Pancreas (tissue), 10 donors: Measurements from ENCODE around the gene ITGA8. TPM values are rescaled to one million over a fixed set of nuclear protein-coding genes. Genes with fewer than 3 reads are reported as not detected.
"Not testable (repeated sequence)": the region's sequence is repeated elsewhere in the genome, so short reads cannot be mapped to it uniquely, and the experiment has no call there.

Experiments used
- ATAC-seq, 4 donors: fragments of 200-7000 bp; cut with Tn5 transposase; one replicate each; pipeline versions ENCODE4 v1.8.0 to v1.9.1; 2020; ENCODE audit warnings: mild to moderate bottlenecking in 4 of 4, moderate library complexity in 4 of 4
- DNase-seq, 6 donors: peaks; one replicate each; pipeline ENCODE4 v3.0.0-alpha.2; 2020
- FAIRE-seq: peaks from 2 replicates; lab custom pipeline; 2012; peaks lifted over from hg19 to GRCh38; lab: Jason Lieb, UNC
- H3K27ac ChIP-seq, 4 donors: fragments of 200-600 bp; sonication (generic); 1 replicate in 3 of 4; 2 replicates in 1 of 4; pipeline versions ENCODE4 v1.5.0 to v1.8.0; 2020
- H3K27me3 ChIP-seq, 4 donors: fragments of 200-600 bp; one replicate each; pipeline ENCODE4 v1.8.0; 2021
- H3K36me3 ChIP-seq, 3 donors: fragments of 200-600 bp; sonication (generic) in 1 of 3; one replicate each; pipeline versions ENCODE4 v1.5.0 to v1.8.0; 2020 to 2021
- H3K4me1 ChIP-seq, 3 donors: fragments of 200-600 bp; one replicate each; pipeline ENCODE4 v1.8.0; 2021
- H3K4me3 ChIP-seq, 4 donors: fragments of 200-600 bp; sonication (generic) in 2 of 4; one replicate each; pipeline versions ENCODE4 v1.5.0 to v1.8.0; 2020 to 2021
- H3K9me3 ChIP-seq, 4 donors: fragments of 200-600 bp; one replicate each; pipeline ENCODE4 v1.8.0; 2021
- CTCF ChIP-seq, 4 donors: fragments of 200-600 bp; sonication (generic) in 3 of 4; IDR thresholded peaks; one replicate each; pipeline versions ENCODE4 v1.5.0 to v1.8.0; 2021; ENCODE audit warnings: antibody characterized with exemption in 4 of 4
- WGBS, 2 donors: extraction: QIAGEN DNeasy Blood & Tissue Kit; methylation state at CpG; one replicate each; pipeline ENCODE4 v1.1.7; 2013; 5-methylcytosine and 5-hydroxymethylcytosine counted together
- intact Hi-C, 3 donors: fragments of 100-400 bp; cut with DNase I; formaldehyde crosslinking; loops; one replicate each; pipeline versions ENCODE4 v1.11.1 to v1.14.2; 2022
- polyA plus RNA-seq, 2 donors: library from polyadenylated mRNA; stranded (reverse); fragments of 200-250 nt; gene quantifications; one replicate each; pipeline ENCODE4 v1.2.3, GENCODE V29; 2013
- total RNA-seq, 6 donors: library from RNA; stranded (reverse); fragmentation: NEBNext Ultra II Directional in 4 of 6; extraction: Animal tissue kit (Norgen Biotek cat#: 25700) in 4 of 6; gene quantifications; one replicate each; pipeline versions ENCODE4 v1.2.1 to v1.2.4, GENCODE V29; 2021 to 2023
- donor health status: healthy with polysubstance abuse.
- donor health status: DM: no; HTN: no; CAD: no; lungs with moderate emphysema.
- donor health status: DM: no; HTN: no; CAD: no.
- donor health status: control.
- donor health status: control.
- donor health status: Bipolar disorder and iron deficiency.
- donor health status: DM: yes; HTN: yes; CAD: no.
- donor health status: DM: no; HTN: no; CAD: no.
- donor health status: DM: no; HTN: no; CAD: no.
- donor health status: DM: yes; HTN: yes; CAD: no.

Gene ITGA8
- total RNA-seq (under 1 TPM; 0.12 to 0.79 (median 0.34) TPM), polyA plus RNA-seq (1 to 10 TPM; 1.0 to 1.1 TPM)

GRCh38 chr10:15719899-15720634 lies at the start of gene ITGA8:
Gene ITGA8 (minus strand): TSS chr10:15719922. CDS start chr10:15719771, 151 bp downstream.
- FAIRE-seq (no peak), DNase-seq (no peak), ATAC-seq (peak in 1 of 4 donors; percentile 29)
- no peaks in the 10 kb centered on the region for H3K4me1 ChIP-seq
- intact Hi-C loops: loop anchor here in 2 of 3 donors (10.0 kb wide), 1 partner anchor 285 kb away; no protein-coding TSS in a partner anchor
- no peak for TF ChIP-seq CTCF (IDR thresholded peaks at IDR 0.05)
- WGBS, 2 donors: 13 to 14% methylated on average over 33 of the region's 33 CpGs
- no peaks in the 10 kb centered on the region for H3K9me3 ChIP-seq
- no peaks in the 10 kb centered on the region for H3K36me3 ChIP-seq
- peak within 1 kb of the TSS in 2 of 4 donors; percentile 18 to 27 for H3K4me3 ChIP-seq
- H3K27me3 ChIP-seq: peaks cover 0 to 21% (median 8%) of the 10 kb centered on the region in 4 donors
- no peak within 1 kb of the TSS for H3K27ac ChIP-seq

GRCh38 chr10:15764892-15765454 lies 45.3 kb upstream of the ITGA8 start:
- no peaks in the 10 kb centered on the region for H3K4me1 ChIP-seq
- no peaks in the 10 kb centered on the region for H3K9me3 ChIP-seq
- WGBS, 2 donors: 66 to 86% methylated on average over 2 of the region's 2 CpGs
- DNase-seq: no peak
- FAIRE-seq: no peak
- H3K36me3 ChIP-seq: no peaks in the 10 kb centered on the region
- no peak for TF ChIP-seq CTCF (IDR thresholded peaks at IDR 0.05)
- intact Hi-C loops: no loop called here
- H3K27ac ChIP-seq: no peak overlapping the region
- no peak overlapping the region for H3K4me3 ChIP-seq
- H3K27me3 ChIP-seq: no peaks in the 10 kb centered on the region
- no peak for ATAC-seq

- intact Hi-C loops: no loop called here
- TF ChIP-seq CTCF (IDR thresholded peaks at IDR 0.05): no peak
- Histone ChIP-seq H3K4me3 (no peak overlapping the region), H3K4me1 (no peaks in the 10 kb centered on the region), H3K27me3 (no peaks in the 10 kb centered on the region), H3K27ac (no peak overlapping the region), H3K9me3 (no peaks in the 10 kb centered on the region), H3K36me3 (no peaks in the 10 kb centered on the region)
- WGBS, 2 donors: 83 to 86% methylated on average over 8 of the region's 8 CpGs
- DNase-seq (no peak), ATAC-seq (no peak), FAIRE-seq (no peak)
These were observed 43.3 kb upstream of the ITGA8 start for GRCh38 chr10:15763006-15763405.

GRCh38 chr10:15762239-15762638 lies 42.5 kb upstream of the ITGA8 start:
- H3K4me1 ChIP-seq, H3K9me3 ChIP-seq, DNase-seq, H3K36me3 ChIP-seq, intact Hi-C loops, FAIRE-seq, H3K27me3 ChIP-seq, H3K4me3 ChIP-seq, H3K27ac ChIP-seq, ATAC-seq: not testable (repeated sequence)
- 82 to 84% methylated on average over 5 to 6 of the region's 6 CpGs for WGBS, 2 donors

- H3K4me3 ChIP-seq, H3K9me3 ChIP-seq, DNase-seq, H3K4me1 ChIP-seq, H3K27ac ChIP-seq, ATAC-seq, intact Hi-C loops, H3K36me3 ChIP-seq, FAIRE-seq, H3K27me3 ChIP-seq: not testable (repeated sequence)
- WGBS, 2 donors: 93 to 94% methylated on average over 2 of the region's 4 CpGs
These were observed 41.5 kb upstream of the ITGA8 start for GRCh38 chr10:15761224-15761623.

GRCh38 chr10:15760681-15761080 lies 41.0 kb upstream of the ITGA8 start:
- no peak for TF ChIP-seq CTCF (IDR thresholded peaks at IDR 0.05)
- Histone ChIP-seq H3K36me3 (no peaks in the 10 kb centered on the region), H3K4me3 (no peak overlapping the region), H3K27me3 (no peaks in the 10 kb centered on the region), H3K27ac (no peak overlapping the region), H3K4me1 (no peaks in the 10 kb centered on the region), H3K9me3 (no peaks in the 10 kb centered on the region)
- WGBS, 2 donors: 86 to 87% methylated on average over 2 of the region's 2 CpGs
- FAIRE-seq (no peak), ATAC-seq (no peak), DNase-seq (no peak)
- intact Hi-C loops: no loop called here
